Endodermal cell (in vitro differentiated cells): ENCODE results near the gene LRPAP1. TPM values are rescaled to one million over a fixed set of nuclear protein-coding genes. Genes with fewer than 3 reads are reported as not detected.

Experiments used
- DNase-seq: peaks from one replicate; pipeline ENCODE4 v3.0.0-alpha.2; 2017
- H3K27ac ChIP-seq: 2 replicates; pipeline ENCODE4 v1.5.1; 2013; ENCODE audit warnings: mild to moderate bottlenecking, low read depth, low read length, moderate library complexity
- H3K27me3 ChIP-seq: 2 replicates; pipeline ENCODE4 v1.6.1; 2013; ENCODE audit warnings: mild to moderate bottlenecking, low read length, moderate library complexity; ENCODE audit not compliant: insufficient read depth, control insufficient read depth, poor library complexity, severe bottlenecking
- H3K36me3 ChIP-seq: 2 replicates; pipeline ENCODE4 v1.7.0; 2013; ENCODE audit warnings: mild to moderate bottlenecking, low read length, moderate library complexity; ENCODE audit not compliant: control insufficient read depth, insufficient read depth
- H3K4me1 ChIP-seq: one replicate; pipeline ENCODE4 v1.7.0; 2013; ENCODE audit warnings: low read length; ENCODE audit not compliant: control insufficient read depth, insufficient read depth
- H3K4me3 ChIP-seq: 2 replicates; pipeline ENCODE4 v1.5.1; 2013; ENCODE audit warnings: mild to moderate bottlenecking, low read length, moderate library complexity
- H3K9ac ChIP-seq: 2 replicates; pipeline ENCODE4 v1.6.1; 2013; ENCODE audit warnings: mild to moderate bottlenecking, low read length, moderate library complexity; ENCODE audit not compliant: poor library complexity, severe bottlenecking; ENCODE audit errors: extremely low read depth
- H3K9me3 ChIP-seq: 2 replicates; pipeline ENCODE4 v1.6.1; 2013; ENCODE audit warnings: mild to moderate bottlenecking, low read length, moderate library complexity; ENCODE audit not compliant: control insufficient read depth
- H3K27ac Mint-ChIP-seq: 2 replicates; pipeline ENCODE4 v1.8.0; 2020; ENCODE audit warnings: mixed read lengths
- H3K27me3 Mint-ChIP-seq: 2 replicates; pipeline ENCODE4 v1.8.0; 2021; ENCODE audit warnings: mild to moderate bottlenecking, mixed read lengths; ENCODE audit not compliant: insufficient read depth
- H3K36me3 Mint-ChIP-seq: 2 replicates; pipeline ENCODE4 v1.8.0; 2020; ENCODE audit warnings: low read depth, mixed read lengths
- H3K4me1 Mint-ChIP-seq: 2 replicates; pipeline ENCODE4 v1.8.0; 2020; ENCODE audit warnings: mixed read lengths
- H3K4me3 Mint-ChIP-seq: 2 replicates; pipeline ENCODE4 v1.8.0; 2020; ENCODE audit warnings: mild to moderate bottlenecking, moderate library complexity, mixed read lengths
- H3K9me3 Mint-ChIP-seq: 2 replicates; pipeline ENCODE4 v1.8.0; 2020; ENCODE audit warnings: mild to moderate bottlenecking, mixed read lengths
- CTCF ChIP-seq: fragments of 200-600 bp; sonication (generic); conservative IDR thresholded peaks from 2 replicates; pipeline ENCODE4 v1.5.0; 2021; ENCODE audit warnings: antibody characterized with exemption, mild to moderate bottlenecking
- WGBS, 2 experiments: methylation state at CpG; one replicate each; pipeline versions ENCODE4 v1.1.5 to v1.1.7; 2013; ENCODE audit warnings: missing lambda C conversion rate in 2 of 2, mixed read lengths in 1 of 2; ENCODE audit not compliant: insufficient coverage in 1 of 2, insufficient read length in 1 of 2; 5-methylcytosine and 5-hydroxymethylcytosine counted together
- total RNA-seq, 2 donors: library from RNA; stranded (reverse); fragmentation: NEBNext Ultra II Directional in 1 of 2; extraction: Animal tissue kit (Norgen Biotek cat#: 25700) in 1 of 2; gene quantifications; 2 replicates in 1 of 2; 3 replicates in 1 of 2; pipeline ENCODE4 v1.2.1, GENCODE V29; 2021

The LRPAP1 gene
- total RNA-seq, 2 donors from 2014 or later = 111 to 129 TPM

DNA sequence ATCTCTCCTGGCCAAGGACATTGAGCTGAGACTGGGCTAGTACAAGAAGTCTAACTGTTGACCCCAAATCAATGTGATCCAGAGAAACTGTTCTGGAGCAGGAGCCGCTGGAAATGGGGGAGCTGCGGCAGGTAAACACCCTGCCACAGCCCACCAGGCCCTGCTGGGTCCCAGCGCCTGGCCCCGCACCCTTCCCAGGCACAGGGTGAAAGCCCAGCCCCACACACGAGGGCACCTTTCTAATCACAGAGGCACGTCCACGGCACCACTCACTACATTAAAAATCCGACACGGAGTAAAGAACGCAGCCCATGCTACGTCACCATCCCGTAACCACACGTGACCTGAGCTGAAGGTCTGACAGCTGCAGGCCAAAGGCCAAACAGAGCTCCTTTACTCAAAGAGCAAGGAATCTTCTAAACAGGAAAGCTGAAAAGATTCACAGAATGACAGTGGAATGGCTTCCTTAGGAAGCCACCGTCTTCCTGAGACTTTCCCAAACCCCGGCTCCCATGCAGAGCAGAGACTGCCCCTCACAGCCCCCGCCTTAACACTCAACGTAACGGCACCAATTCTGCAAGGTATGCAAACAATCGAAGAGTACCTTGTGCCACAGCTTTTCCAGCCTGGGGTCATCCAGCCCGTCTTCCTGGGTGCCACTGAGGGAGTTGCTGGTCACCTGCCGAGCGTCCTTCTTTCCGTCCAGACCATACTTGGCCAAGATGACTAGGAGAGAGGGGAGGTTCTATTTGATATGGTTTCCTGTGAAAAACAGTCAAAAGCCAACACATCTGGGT, 12.6 kb downstream of the LRPAP1 start:
- H3K4me1 Mint-ChIP-seq = no peaks in the 10 kb centered on the region
- no peaks in the 10 kb centered on the region for H3K27me3 Mint-ChIP-seq
- H3K4me1 ChIP-seq = no peaks in the 10 kb centered on the region
- no peaks in the 10 kb centered on the region for H3K9me3 Mint-ChIP-seq
- no peak for DNase-seq
- no peak overlapping the region for H3K4me3 Mint-ChIP-seq
- H3K36me3 Mint-ChIP-seq = peaks cover 55% of the 10 kb centered on the region
- 94 to 98% methylated on average over 15 to 23 of the region's 23 CpGs for WGBS, 2 experiments
- no peaks in the 10 kb centered on the region for H3K9me3 ChIP-seq
- no peak overlapping the region for H3K27ac ChIP-seq
- H3K4me3 ChIP-seq = no peak overlapping the region
- TF ChIP-seq CTCF = no peak
- H3K9ac ChIP-seq = no peak overlapping the region
- no peak overlapping the region for H3K27ac Mint-ChIP-seq
- H3K36me3 ChIP-seq = peaks cover 41% of the 10 kb centered on the region
- H3K27me3 ChIP-seq = no peaks in the 10 kb centered on the region

DNA sequence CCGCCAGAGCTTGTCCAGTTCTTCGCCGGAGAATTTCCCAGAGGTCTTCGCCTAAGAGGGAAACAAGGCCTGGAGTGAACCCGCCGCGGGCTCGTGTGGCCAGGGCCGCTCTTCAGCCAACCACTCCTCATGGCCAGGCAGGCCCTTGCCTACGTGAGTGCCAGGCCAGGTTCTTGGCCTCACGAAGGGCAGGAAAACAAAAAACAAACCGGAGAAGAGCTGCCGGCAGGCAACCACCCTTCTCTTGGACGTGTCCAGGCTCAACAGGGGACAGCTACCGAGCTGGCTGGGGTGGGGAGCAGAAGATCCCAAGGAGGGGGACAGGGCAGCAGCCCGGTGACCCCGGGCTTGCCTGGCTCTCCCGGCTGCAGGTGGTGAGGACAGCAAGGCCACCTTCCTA, 13.3 kb downstream of the LRPAP1 start:
- no peaks in the 10 kb centered on the region for H3K4me1 Mint-ChIP-seq
- WGBS, 2 experiments = 92 to 95% methylated on average over 12 to 18 of the region's 18 CpGs
- H3K36me3 Mint-ChIP-seq = peaks cover 52% of the 10 kb centered on the region
- no peaks in the 10 kb centered on the region for H3K9me3 Mint-ChIP-seq
- H3K9ac ChIP-seq = no peak overlapping the region
- H3K27me3 ChIP-seq = no peaks in the 10 kb centered on the region
- no peak overlapping the region for H3K27ac Mint-ChIP-seq
- no peak for TF ChIP-seq CTCF
- H3K27ac ChIP-seq = no peak overlapping the region
- no peaks in the 10 kb centered on the region for H3K4me1 ChIP-seq
- no peak for DNase-seq
- no peak overlapping the region for H3K4me3 Mint-ChIP-seq
- no peaks in the 10 kb centered on the region for H3K27me3 Mint-ChIP-seq
- H3K36me3 ChIP-seq = peaks cover 41% of the 10 kb centered on the region
- H3K4me3 ChIP-seq = no peak overlapping the region
- no peaks in the 10 kb centered on the region for H3K9me3 ChIP-seq

GRCh38 chr4:3518511-3518880, 13.7 kb downstream of the LRPAP1 start:
- Histone ChIP-seq H3K36me3 (peaks cover 43% of the 10 kb centered on the region), H3K4me3 (no peak overlapping the region), H3K27ac (no peak overlapping the region), H3K9ac (no peak overlapping the region), H3K4me1 (no peaks in the 10 kb centered on the region), H3K9me3 (no peaks in the 10 kb centered on the region), H3K27me3 (no peaks in the 10 kb centered on the region)
- no peaks in the 10 kb centered on the region for H3K27me3 Mint-ChIP-seq
- no peak for TF ChIP-seq CTCF
- no peak overlapping the region for H3K27ac Mint-ChIP-seq
- WGBS, 2 experiments = 80 to 90% methylated on average over 1 to 10 of the region's 11 CpGs
- H3K36me3 Mint-ChIP-seq = peaks cover 55% of the 10 kb centered on the region
- H3K9me3 Mint-ChIP-seq = no peaks in the 10 kb centered on the region
- no peak for DNase-seq
- no peaks in the 10 kb centered on the region for H3K4me1 Mint-ChIP-seq
- no peak overlapping the region for H3K4me3 Mint-ChIP-seq
